GM12892 (cell line): ENCODE data around the gene ADARB2.

ENCODE experiments used
- POLR2A ChIP-seq: IDR thresholded peaks from 2 replicates; pipeline ENCODE4 v1.6.1; 2011; ENCODE audit warnings: low read depth, low read length, control low read depth
- POLR2AphosphoS5 ChIP-seq: IDR thresholded peaks from 2 replicates; pipeline ENCODE4 v1.6.1; 2011; ENCODE audit warnings: low read depth, low read length, control low read depth
- TAF1 ChIP-seq: IDR thresholded peaks from 2 replicates; pipeline ENCODE4 v1.6.1; 2011; ENCODE audit warnings: low read depth, mild to moderate bottlenecking, control low read depth, low read length, borderline replicate concordance

- no peak for TF ChIP-seq POLR2A
- no peak for TF ChIP-seq POLR2AphosphoS5
- TF ChIP-seq TAF1, result no peak
Observed at GRCh38 chr10:1410032-1410431, 327.3 kb downstream of the ADARB2 start.
